Urinary bladder (tissue), 4 donors: ENCODE measurements around the gene STAM. TPM values are rescaled to one million over a fixed set of nuclear protein-coding genes. Genes with fewer than 3 reads are reported as not detected.
A peak's percentile ranks its signal among the peaks of the same experiment; 100 is the strongest.
"Not testable (repeated sequence)": the region's sequence is repeated elsewhere in the genome, so short reads cannot be mapped to it uniquely, and the experiment has no call there.

Source experiments
- DNase-seq: peaks from one replicate; pipeline ENCODE4 v3.0.0-alpha.2; 2015; ENCODE audit errors: extremely low spot score
- H3K27ac ChIP-seq: one replicate; pipeline ENCODE4 v1.5.1; 2013; ENCODE audit warnings: low read depth, mild to moderate bottlenecking, moderate library complexity
- H3K36me3 ChIP-seq: one replicate; pipeline ENCODE4 v1.6.1; 2013; ENCODE audit warnings: mild to moderate bottlenecking, moderate library complexity; ENCODE audit not compliant: insufficient read depth
- H3K4me1 ChIP-seq: one replicate; pipeline ENCODE4 v1.6.1; 2013; ENCODE audit warnings: mild to moderate bottlenecking, moderate library complexity; ENCODE audit not compliant: insufficient read depth
- H3K4me3 ChIP-seq: one replicate; pipeline ENCODE4 v1.5.1; 2013; ENCODE audit warnings: low read depth, low read length
- WGBS: extraction: QIAGEN DNeasy Blood & Tissue Kit; methylation state at CpG from one replicate; pipeline ENCODE4 v1.1.7; 2013; 5-methylcytosine and 5-hydroxymethylcytosine counted together
- polyA plus RNA-seq: library from polyadenylated mRNA; stranded (reverse); fragments of 200-250 nt; gene quantifications from one replicate; pipeline ENCODE4 v1.2.3, GENCODE V29; 2013
- total RNA-seq: library from RNA; depleted of rRNA; stranded (reverse); fragments of >200 nt; gene quantifications from one replicate; pipeline ENCODE4 v1.2.3, GENCODE V29; 2014
- donor health status: healthy with polysubstance abuse.
- donor health status: healthy.

The STAM gene
- total and polyA plus RNA-seq, 2 donors, result 12.5 to 55.0 TPM

- Histone ChIP-seq H3K4me1 (no peaks in the 10 kb centered on the region), H3K4me3 (no peak overlapping the region), H3K27ac (no peak overlapping the region), H3K36me3 (no peaks in the 10 kb centered on the region)
- WGBS, result 68% methylated on average over 1 of the region's 1 CpG
- no peak for DNase-seq
Measured at GRCh38 chr10:17626656-17627055, 17.3 kb upstream of the STAM start.

- not testable (repeated sequence) for H3K4me3 ChIP-seq, H3K27ac ChIP-seq, H3K4me1 ChIP-seq, H3K36me3 ChIP-seq, DNase-seq
- WGBS, result 84% methylated on average over 8 of the region's 8 CpGs
Measured at GRCh38 chr10:17632590-17632989, 11.4 kb upstream of the STAM start.

- no peak for DNase-seq
- Histone ChIP-seq H3K27ac (no peak overlapping the region), H3K4me1 (no peaks in the 10 kb centered on the region), H3K4me3 (no peak overlapping the region), H3K36me3 (no peaks in the 10 kb centered on the region)
- WGBS, result 87% methylated on average over 1 of the region's 1 CpG
Measured at GRCh38 chr10:17633353-17633752, 10.6 kb upstream of the STAM start.

GRCh38 chr10:17637869-17638268, 6.1 kb upstream of the STAM start:
- Histone ChIP-seq H3K27ac (no peak overlapping the region), H3K36me3 (no peaks in the 10 kb centered on the region), H3K4me1 (no peaks in the 10 kb centered on the region), H3K4me3 (no peak overlapping the region)
- WGBS, result 97% methylated on average over 5 of the region's 5 CpGs
- no peak for DNase-seq

GRCh38 chr10:17640331-17640816, 3.6 kb upstream of the STAM start:
- Histone ChIP-seq H3K36me3 (no peaks in the 10 kb centered on the region), H3K27ac (no peak overlapping the region), H3K4me3 (no peak overlapping the region), H3K4me1 (no peaks in the 10 kb centered on the region)
- no peak for DNase-seq
- WGBS, result 97% methylated on average over 4 of the region's 4 CpGs

- Histone ChIP-seq H3K27ac (no peak overlapping the region), H3K4me1 (no peaks in the 10 kb centered on the region), H3K36me3 (no peaks in the 10 kb centered on the region), H3K4me3 (peak overlapping the region; percentile 80)
- under 1% methylated on average over 13 of the region's 13 CpGs for WGBS
- no peak for DNase-seq
Measured at GRCh38 chr10:17643339-17643754, 604 bp upstream of the STAM start.

GRCh38 chr10:17644485-17644943, 563 bp downstream of the STAM start:
- H3K4me1 ChIP-seq, result no peaks in the 10 kb centered on the region
- H3K36me3 ChIP-seq, result no peaks in the 10 kb centered on the region
- no peak for DNase-seq
- under 1% methylated on average over 9 of the region's 9 CpGs for WGBS
- peak overlapping the region; percentile 96 for H3K27ac ChIP-seq
- H3K4me3 ChIP-seq, result peak overlapping the region; percentile 80

GRCh38 chr10:17645621-17646345, 1.8 kb downstream of the STAM start:
- DNase-seq, result no peak
- Histone ChIP-seq H3K27ac (peak overlapping the region; percentile 38), H3K4me3 (no peak overlapping the region), H3K4me1 (no peaks in the 10 kb centered on the region), H3K36me3 (no peaks in the 10 kb centered on the region)
- WGBS, result 70% methylated on average over 6 of the region's 6 CpGs

GRCh38 chr10:17647326-17647725, 3.4 kb downstream of the STAM start:
- no peaks in the 10 kb centered on the region for H3K36me3 ChIP-seq
- 65% methylated on average over 3 of the region's 3 CpGs for WGBS
- no peak overlapping the region for H3K27ac ChIP-seq
- H3K4me1 ChIP-seq, result no peaks in the 10 kb centered on the region
- H3K4me3 ChIP-seq, result no peak overlapping the region
- no peak for DNase-seq

- no peak overlapping the region for H3K27ac ChIP-seq
Measured at GRCh38 chr10:17648243-17649035, 4.5 kb downstream of the STAM start.

GRCh38 chr10:17649052-17649451, 5.1 kb downstream of the STAM start:
- no peak overlapping the region for H3K27ac ChIP-seq
- DNase-seq, result no peak
- 93% methylated on average over 4 of the region's 4 CpGs for WGBS

More at GRCh38 chr10:17648243-17649035, 4.5 kb downstream of the STAM start:
- H3K4me1 ChIP-seq, result no peaks in the 10 kb centered on the region
- no peak for DNase-seq
- H3K36me3 ChIP-seq, result no peaks in the 10 kb centered on the region
- H3K4me3 ChIP-seq, result no peak overlapping the region
- WGBS, result 86% methylated on average over 10 of the region's 10 CpGs

GRCh38 chr10:17649836-17650235, 5.9 kb downstream of the STAM start:
- Histone ChIP-seq H3K27ac (no peak overlapping the region), H3K4me3 (no peak overlapping the region), H3K36me3 (no peaks in the 10 kb centered on the region), H3K4me1 (no peaks in the 10 kb centered on the region)
- WGBS, result 82% methylated on average over 2 of the region's 2 CpGs
- DNase-seq, result no peak

More at GRCh38 chr10:17649052-17649451, 5.1 kb downstream of the STAM start:
- Histone ChIP-seq H3K4me1 (no peaks in the 10 kb centered on the region), H3K36me3 (no peaks in the 10 kb centered on the region), H3K4me3 (no peak overlapping the region)

GRCh38 chr10:17650416-17650815, 6.5 kb downstream of the STAM start:
- Histone ChIP-seq H3K27ac (no peak overlapping the region), H3K36me3 (no peaks in the 10 kb centered on the region), H3K4me3 (no peak overlapping the region), H3K4me1 (no peaks in the 10 kb centered on the region)
- DNase-seq, result no peak
- WGBS, result 90% methylated on average over 8 of the region's 8 CpGs

GRCh38 chr10:17651896-17652295, 7.9 kb downstream of the STAM start:
- H3K4me1 ChIP-seq, result no peaks in the 10 kb centered on the region
- H3K4me3 ChIP-seq, result no peak overlapping the region
- DNase-seq, result no peak
- H3K36me3 ChIP-seq, result no peaks in the 10 kb centered on the region
- no peak overlapping the region for H3K27ac ChIP-seq
